ENCODE data around the gene CD83.
A peak's percentile ranks its signal among the peaks of the same experiment; 100 is the strongest.

Gene CD83

GRCh38 chr6:14125346-14125745, 7.8 kb downstream of the CD83 start:
- Histone ChIP-seq H3K27me3 (ENCODE audit: control insufficient read depth, insufficient read depth, low read length) (no peaks in the 10 kb centered on the region), H3K9ac (ENCODE audit: low read depth, low read length) (no peak overlapping the region), H3K4me1 (ENCODE audit: control insufficient read depth, insufficient read depth, low read length) (peaks cover 30% of the 10 kb centered on the region), H3K36me3 (ENCODE audit: control insufficient read depth, insufficient read depth, low read length) (no peaks in the 10 kb centered on the region), H3K27ac (ENCODE audit: low read depth, low read length) (no peak overlapping the region), H3K4me3 (ENCODE audit: low read depth, low read length) (no peak overlapping the region), H3K9me3 (ENCODE audit: control insufficient read depth, insufficient read depth, low read length) (no peaks in the 10 kb centered on the region)

- Histone ChIP-seq H3K27ac (ENCODE audit: low read depth, low read length) (no peak overlapping the region), H3K4me1 (ENCODE audit: control insufficient read depth, insufficient read depth, low read length) (peaks cover 30% of the 10 kb centered on the region), H3K36me3 (ENCODE audit: control insufficient read depth, insufficient read depth, low read length) (no peaks in the 10 kb centered on the region)
Measured at GRCh38 chr6:14126191-14126590, 8.6 kb downstream of the CD83 start.

DNA sequence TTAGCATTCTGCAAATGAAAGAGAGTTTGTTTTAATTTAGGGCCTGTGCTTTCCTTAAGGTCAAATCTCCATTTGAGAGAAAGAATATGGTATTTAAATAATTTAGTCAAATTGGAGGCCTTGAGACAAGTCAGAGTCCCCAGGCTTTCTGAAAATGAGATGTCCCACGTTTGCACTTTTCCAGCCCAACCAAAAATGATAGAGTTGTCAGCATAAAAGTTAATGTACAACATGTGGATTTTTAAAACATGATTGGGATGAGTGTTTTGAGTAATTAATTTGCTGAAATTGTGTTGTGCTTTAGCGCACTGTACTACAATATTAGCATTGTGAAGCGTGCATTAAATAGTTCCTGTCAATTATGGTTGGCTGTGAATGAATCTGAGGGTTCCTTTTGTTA, 10.0 kb downstream of the CD83 start:
- Histone ChIP-seq H3K4me3 (ENCODE audit: low read depth, low read length) (no peak overlapping the region), H3K36me3 (ENCODE audit: control insufficient read depth, insufficient read depth, low read length) (no peaks in the 10 kb centered on the region), H3K27ac (ENCODE audit: low read depth, low read length) (no peak overlapping the region), H3K9me3 (ENCODE audit: control insufficient read depth, insufficient read depth, low read length) (no peaks in the 10 kb centered on the region), H3K27me3 (ENCODE audit: control insufficient read depth, insufficient read depth, low read length) (no peaks in the 10 kb centered on the region), H3K4me1 (ENCODE audit: control insufficient read depth, insufficient read depth, low read length) (peaks cover 30% of the 10 kb centered on the region), H3K9ac (ENCODE audit: low read depth, low read length) (no peak overlapping the region)

More at GRCh38 chr6:14126191-14126590, 8.6 kb downstream of the CD83 start:
- no peaks in the 10 kb centered on the region for H3K9me3 ChIP-seq (ENCODE audit: control insufficient read depth, insufficient read depth, low read length)
- no peaks in the 10 kb centered on the region for H3K27me3 ChIP-seq (ENCODE audit: control insufficient read depth, insufficient read depth, low read length)
- H3K9ac ChIP-seq (ENCODE audit: low read depth, low read length): no peak overlapping the region
- H3K4me3 ChIP-seq (ENCODE audit: low read depth, low read length): no peak overlapping the region

GRCh38 chr6:14128012-14128411, 10.4 kb downstream of the CD83 start:
- H3K4me3 ChIP-seq (ENCODE audit: low read depth, low read length): no peak overlapping the region
- no peak overlapping the region for H3K27ac ChIP-seq (ENCODE audit: low read depth, low read length)
- peaks cover 30% of the 10 kb centered on the region for H3K4me1 ChIP-seq (ENCODE audit: control insufficient read depth, insufficient read depth, low read length)
- no peaks in the 10 kb centered on the region for H3K36me3 ChIP-seq (ENCODE audit: control insufficient read depth, insufficient read depth, low read length)
- no peaks in the 10 kb centered on the region for H3K9me3 ChIP-seq (ENCODE audit: control insufficient read depth, insufficient read depth, low read length)
- H3K27me3 ChIP-seq (ENCODE audit: control insufficient read depth, insufficient read depth, low read length): no peaks in the 10 kb centered on the region
- H3K9ac ChIP-seq (ENCODE audit: low read depth, low read length): no peak overlapping the region

GRCh38 chr6:14128746-14129145, 11.2 kb downstream of the CD83 start:
- peaks cover 30% of the 10 kb centered on the region for H3K4me1 ChIP-seq (ENCODE audit: control insufficient read depth, insufficient read depth, low read length)
- H3K27ac ChIP-seq (ENCODE audit: low read depth, low read length): peak overlapping the region; percentile 23
- no peaks in the 10 kb centered on the region for H3K27me3 ChIP-seq (ENCODE audit: control insufficient read depth, insufficient read depth, low read length)
- H3K9ac ChIP-seq (ENCODE audit: low read depth, low read length): no peak overlapping the region
- no peak overlapping the region for H3K4me3 ChIP-seq (ENCODE audit: low read depth, low read length)
- no peaks in the 10 kb centered on the region for H3K9me3 ChIP-seq (ENCODE audit: control insufficient read depth, insufficient read depth, low read length)
- no peaks in the 10 kb centered on the region for H3K36me3 ChIP-seq (ENCODE audit: control insufficient read depth, insufficient read depth, low read length)

DNA sequence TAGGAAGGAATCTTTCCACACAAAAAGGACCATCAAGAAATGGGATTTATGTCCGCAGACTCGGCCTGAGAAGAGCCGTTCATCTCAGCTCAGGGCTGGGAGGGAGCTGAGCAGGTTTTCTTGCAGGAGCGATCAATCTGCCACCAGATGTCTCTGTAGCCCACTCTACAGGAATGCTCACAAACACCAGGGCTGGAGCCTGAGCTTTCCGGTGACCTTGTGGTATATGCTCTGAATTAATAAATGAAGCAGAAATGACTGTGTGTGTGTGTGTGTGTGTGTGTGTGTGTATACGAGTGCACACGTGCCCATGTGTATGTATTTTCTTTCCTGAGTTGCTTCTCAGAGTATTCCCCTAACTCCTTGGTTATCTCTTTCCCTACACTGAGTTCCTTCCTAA, 12.0 kb downstream of the CD83 start:
- no peak overlapping the region for H3K4me3 ChIP-seq (ENCODE audit: low read depth, low read length)
- H3K4me1 ChIP-seq (ENCODE audit: control insufficient read depth, insufficient read depth, low read length): peaks cover 30% of the 10 kb centered on the region
- no peaks in the 10 kb centered on the region for H3K9me3 ChIP-seq (ENCODE audit: control insufficient read depth, insufficient read depth, low read length)
- H3K27ac ChIP-seq (ENCODE audit: low read depth, low read length): peak overlapping the region; percentile 14
- H3K36me3 ChIP-seq (ENCODE audit: control insufficient read depth, insufficient read depth, low read length): no peaks in the 10 kb centered on the region
- H3K9ac ChIP-seq (ENCODE audit: low read depth, low read length): no peak overlapping the region
- H3K27me3 ChIP-seq (ENCODE audit: control insufficient read depth, insufficient read depth, low read length): no peaks in the 10 kb centered on the region

- Histone ChIP-seq H3K9ac (ENCODE audit: low read depth, low read length) (no peak overlapping the region), H3K4me3 (ENCODE audit: low read depth, low read length) (no peak overlapping the region), H3K27me3 (ENCODE audit: control insufficient read depth, insufficient read depth, low read length) (no peaks in the 10 kb centered on the region), H3K36me3 (ENCODE audit: control insufficient read depth, insufficient read depth, low read length) (no peaks in the 10 kb centered on the region), H3K4me1 (ENCODE audit: control insufficient read depth, insufficient read depth, low read length) (peaks cover 30% of the 10 kb centered on the region), H3K27ac (ENCODE audit: low read depth, low read length) (no peak overlapping the region), H3K9me3 (ENCODE audit: control insufficient read depth, insufficient read depth, low read length) (no peaks in the 10 kb centered on the region)
Measured at GRCh38 chr6:14130435-14131075, 13.0 kb downstream of the CD83 start.

DNA sequence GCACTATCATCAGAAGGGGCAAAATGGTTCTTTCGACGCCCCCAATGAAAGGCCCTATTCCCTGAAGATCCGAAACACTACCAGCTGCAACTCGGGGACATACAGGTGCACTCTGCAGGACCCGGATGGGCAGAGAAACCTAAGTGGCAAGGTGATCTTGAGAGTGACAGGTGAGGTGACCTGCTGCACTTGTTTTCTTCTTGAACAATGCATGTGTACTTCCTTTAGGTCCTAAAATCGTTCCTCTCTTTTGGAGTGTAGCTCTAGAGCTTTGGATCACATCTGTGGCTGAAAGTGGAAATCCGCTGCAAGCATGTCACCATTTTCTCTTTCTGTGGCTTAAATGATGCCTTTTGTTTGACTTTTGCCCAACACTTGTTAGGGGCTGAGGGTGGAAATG, 14.0 kb downstream of the CD83 start:
- H3K4me1 ChIP-seq (ENCODE audit: control insufficient read depth, insufficient read depth, low read length): peaks cover 30% of the 10 kb centered on the region
- H3K9ac ChIP-seq (ENCODE audit: low read depth, low read length): no peak overlapping the region
- no peaks in the 10 kb centered on the region for H3K9me3 ChIP-seq (ENCODE audit: control insufficient read depth, insufficient read depth, low read length)
- H3K27me3 ChIP-seq (ENCODE audit: control insufficient read depth, insufficient read depth, low read length): no peaks in the 10 kb centered on the region
- no peak overlapping the region for H3K4me3 ChIP-seq (ENCODE audit: low read depth, low read length)
- H3K36me3 ChIP-seq (ENCODE audit: control insufficient read depth, insufficient read depth, low read length): no peaks in the 10 kb centered on the region
- H3K27ac ChIP-seq (ENCODE audit: low read depth, low read length): no peak overlapping the region

- Histone ChIP-seq H3K27ac (ENCODE audit: low read depth, low read length) (no peak overlapping the region), H3K4me1 (ENCODE audit: control insufficient read depth, insufficient read depth, low read length) (peaks cover 28% of the 10 kb centered on the region), H3K36me3 (ENCODE audit: control insufficient read depth, insufficient read depth, low read length) (no peaks in the 10 kb centered on the region), H3K9ac (ENCODE audit: low read depth, low read length) (no peak overlapping the region), H3K9me3 (ENCODE audit: control insufficient read depth, insufficient read depth, low read length) (no peaks in the 10 kb centered on the region), H3K27me3 (ENCODE audit: control insufficient read depth, insufficient read depth, low read length) (no peaks in the 10 kb centered on the region), H3K4me3 (ENCODE audit: low read depth, low read length) (no peak overlapping the region)
Measured at GRCh38 chr6:14132244-14132920, 14.8 kb downstream of the CD83 start.

GRCh38 chr6:14132921-14133275, 15.3 kb downstream of the CD83 start:
- H3K36me3 ChIP-seq (ENCODE audit: control insufficient read depth, insufficient read depth, low read length): no peaks in the 10 kb centered on the region
- H3K27ac ChIP-seq (ENCODE audit: low read depth, low read length): no peak overlapping the region
- H3K27me3 ChIP-seq (ENCODE audit: control insufficient read depth, insufficient read depth, low read length): no peaks in the 10 kb centered on the region

GRCh38 chr6:14134211-14134910, 16.8 kb downstream of the CD83 start:
- no peak overlapping the region for H3K9ac ChIP-seq (ENCODE audit: low read depth, low read length)
- H3K4me1 ChIP-seq (ENCODE audit: control insufficient read depth, insufficient read depth, low read length): peaks cover 8% of the 10 kb centered on the region
- H3K27me3 ChIP-seq (ENCODE audit: control insufficient read depth, insufficient read depth, low read length): no peaks in the 10 kb centered on the region
- H3K9me3 ChIP-seq (ENCODE audit: control insufficient read depth, insufficient read depth, low read length): no peaks in the 10 kb centered on the region
- no peaks in the 10 kb centered on the region for H3K36me3 ChIP-seq (ENCODE audit: control insufficient read depth, insufficient read depth, low read length)
- H3K4me3 ChIP-seq (ENCODE audit: low read depth, low read length): no peak overlapping the region
- no peak overlapping the region for H3K27ac ChIP-seq (ENCODE audit: low read depth, low read length)

More at GRCh38 chr6:14132921-14133275, 15.3 kb downstream of the CD83 start:
- Histone ChIP-seq H3K9me3 (ENCODE audit: control insufficient read depth, insufficient read depth, low read length) (no peaks in the 10 kb centered on the region), H3K4me3 (ENCODE audit: low read depth, low read length) (no peak overlapping the region), H3K9ac (ENCODE audit: low read depth, low read length) (no peak overlapping the region), H3K4me1 (ENCODE audit: control insufficient read depth, insufficient read depth, low read length) (peaks cover 23% of the 10 kb centered on the region)

All from HUES48 (cell line).